ENCODE results near the gene BRAF.

The BRAF gene

GRCh38 chr7:140696024-140696679 is 228.6 kb downstream of the BRAF start:
- Histone ChIP-seq H3K27ac (ENCODE audit: extremely low read depth, low read depth, low read length) (peak overlapping the region; percentile 79; the same call in 1 of the 2 replicates), H3K36me3 (ENCODE audit: control insufficient read depth in 2 of 2, insufficient read depth in 1 of 2, low read length in 2 of 2) (peaks cover 0 to 52% of the 10 kb centered on the region in 2 experiments; a peak in 1 of 3 replicates), H3K9me3 (ENCODE audit: control insufficient read depth, insufficient read depth, low read depth, low read length) (no peaks in the 10 kb centered on the region), H3K4me1 (ENCODE audit: control insufficient read depth, insufficient read depth, low read length) (no peaks in the 10 kb centered on the region), H3K4me3 (ENCODE audit: low read depth, low read length) (peak overlapping the region; percentile 87)
- ChIA-PET CTCF (interaction anchor here (1.1 kb wide), 1 partner anchor 22 kb away, joined by 7 read pairs; no protein-coding TSS in a partner anchor), POLR2A (interaction anchor here (0.6 to 1.3 kb wide), 10 partner anchors 9 to 319 kb away, joined by 3 to 11 read pairs (median 4); partner anchors contain the start of gene MRPS33)
- peak; percentile 98 for TF ChIP-seq ZNF362 (tag by site-specific recombination; IDR thresholded peaks at IDR 0.05)
- TF ChIP-seq ZBTB21 (tag by site-specific recombination; IDR thresholded peaks at IDR 0.05), result peak; percentile 97; the same call in 1 of the 2 replicates
- no peak for TF ChIP-seq ZNF830 (tag by site-specific recombination; IDR thresholded peaks at IDR 0.05; ENCODE audit: low read depth)
- peak; percentile 86 for TF ChIP-seq ZNF223 (tag by site-specific recombination; IDR thresholded peaks at IDR 0.05)
- TF ChIP-seq ZNF610 (tag by site-specific recombination; IDR thresholded peaks at IDR 0.05; ENCODE audit: borderline replicate concordance), result peak; percentile 97
- no peak for TF ChIP-seq ZNF560 (tag by site-specific recombination; IDR thresholded peaks at IDR 0.05; ENCODE audit: borderline replicate concordance)
- no peak for TF ChIP-seq ZNF391 (tag by site-specific recombination; IDR thresholded peaks at IDR 0.05; ENCODE audit: borderline replicate concordance, low read depth)
- peak; percentile 79; the same call in 1 of the 2 replicates for TF ChIP-seq ZNF600 (tag by site-specific recombination; IDR thresholded peaks at IDR 0.05)
- peak; percentile 31; the same call in 1 of the 2 replicates for TF ChIP-seq EGR2 (tag by site-specific recombination; IDR thresholded peaks at IDR 0.05; ENCODE audit: low read depth)
- TF ChIP-seq ATF2 (tag by site-specific recombination; IDR thresholded peaks at IDR 0.05; ENCODE audit: low read depth), result peak; percentile 96
- TF ChIP-seq ZIC2 (tag by site-specific recombination; IDR thresholded peaks at IDR 0.05), result no peak
- TF ChIP-seq ZFHX2 (tag by site-specific recombination; conservative IDR thresholded peaks at IDR 0.05), result peak; percentile 36
- TF ChIP-seq ZNF174 (tag by site-specific recombination; IDR thresholded peaks at IDR 0.05), result no peak

- peaks cover 7 to 59% of the 10 kb centered on the region in 2 experiments; a peak in 2 of 3 replicates for H3K36me3 ChIP-seq (ENCODE audit: control insufficient read depth in 2 of 2, insufficient read depth in 1 of 2, low read length in 2 of 2)
- H3K4me1 ChIP-seq (ENCODE audit: control insufficient read depth, insufficient read depth, low read length), result no peaks in the 10 kb centered on the region
- TF ChIP-seq ZNF239 (tag by site-specific recombination; IDR thresholded peaks at IDR 0.05) (no peak), ZNF600 (tag by site-specific recombination; IDR thresholded peaks at IDR 0.05) (0 out of 2 replicates have a peak, but pooled peaks have one; percentile 20), ZNF529 (tag by site-specific recombination; IDR thresholded peaks at IDR 0.05; ENCODE audit: insufficient replicate concordance) (no peak), REST (tag by site-specific recombination; IDR thresholded peaks at IDR 0.05) (no peak), ZNF140 (tag by site-specific recombination; IDR thresholded peaks at IDR 0.05) (no peak)
- H3K4me3 ChIP-seq (ENCODE audit: low read depth, low read length), result no peak overlapping the region
- ChIA-PET POLR2A (interaction anchor here (0.6 kb wide), 1 partner anchor 365 kb away, joined by 4 read pairs; no protein-coding TSS in a partner anchor), CTCF (interaction anchor here (1.1 kb wide), 1 partner anchor 21 kb away, joined by 7 read pairs; no protein-coding TSS in a partner anchor)
- H3K27ac ChIP-seq (ENCODE audit: extremely low read depth, low read depth, low read length), result no peak overlapping the region
- H3K9me3 ChIP-seq (ENCODE audit: control insufficient read depth, insufficient read depth, low read depth, low read length), result no peaks in the 10 kb centered on the region
Measured at GRCh38 chr7:140695381-140695780, 229.3 kb downstream of the BRAF start.

Measured in HEK293 (cell line).